Activated B cell treated with CpG ODN at 0.5 μM for 24 hours (primary cell): ENCODE measurements around the gene SMOC2. TPM values are rescaled to one million over a fixed set of nuclear protein-coding genes. Genes with fewer than 3 reads are reported as not detected.

Source experiments
- ATAC-seq: fragments of 200-7000 bp; cut with Tn5 transposase; one replicate; pipeline ENCODE4 v1.10.0; 2021; ENCODE audit warnings: low read depth, mild to moderate bottlenecking, moderate library complexity
- CTCF ChIA-PET: fragments of 350-600 bp; sonication (Branson Sonifier 250); formaldehyde crosslinking; loops from one replicate; lab custom pipeline; 2021; ENCODE audit warnings: antibody characterized with exemption; lab: Charles Lee
- POLR2A ChIA-PET: fragments of 350-600 bp; sonication (Branson Sonifier 250); formaldehyde crosslinking; loops from one replicate; lab custom pipeline; 2021; ENCODE audit warnings: antibody characterized with exemption; lab: Charles Lee
- DNase-seq: peaks from one replicate; pipeline ENCODE4 v3.0.0; 2022
- H3K27ac Mint-ChIP-seq: one replicate; pipeline ENCODE4 v1.8.0; 2020; ENCODE audit warnings: mixed read lengths
- H3K27me3 Mint-ChIP-seq: one replicate; pipeline ENCODE4 v1.8.0; 2021; ENCODE audit warnings: mixed read lengths
- H3K36me3 Mint-ChIP-seq: one replicate; pipeline ENCODE4 v1.8.0; 2021; ENCODE audit warnings: low read depth, mixed read lengths
- H3K4me1 Mint-ChIP-seq: one replicate; pipeline ENCODE4 v1.8.0; 2021; ENCODE audit warnings: mixed read lengths
- H3K4me3 Mint-ChIP-seq: one replicate; pipeline ENCODE4 v1.8.0; 2020; ENCODE audit warnings: mild to moderate bottlenecking, mixed read lengths
- H3K9me3 Mint-ChIP-seq: one replicate; pipeline ENCODE4 v1.8.0; 2020; ENCODE audit warnings: mixed read lengths
- intact Hi-C: fragments of 100-400 bp; cut with micrococcal nuclease; formaldehyde crosslinking; loops from one replicate; pipeline ENCODE4 v1.15.1; 2024
- total RNA-seq: library from RNA; stranded (reverse); gene quantifications from 2 replicates; pipeline ENCODE4 v1.2.3, GENCODE V29; 2022
- TF ChIP-seq, protein P1 (sequence below): fragments of 200-600 bp; IDR thresholded peaks from one replicate; pipeline ENCODE4 v1.8.0; 2022; ENCODE audit warnings: antibody characterized with exemption, mild to moderate bottlenecking

SMOC2 gene
- total RNA-seq, 1 donor from 2014 or later = not detected

DNA sequence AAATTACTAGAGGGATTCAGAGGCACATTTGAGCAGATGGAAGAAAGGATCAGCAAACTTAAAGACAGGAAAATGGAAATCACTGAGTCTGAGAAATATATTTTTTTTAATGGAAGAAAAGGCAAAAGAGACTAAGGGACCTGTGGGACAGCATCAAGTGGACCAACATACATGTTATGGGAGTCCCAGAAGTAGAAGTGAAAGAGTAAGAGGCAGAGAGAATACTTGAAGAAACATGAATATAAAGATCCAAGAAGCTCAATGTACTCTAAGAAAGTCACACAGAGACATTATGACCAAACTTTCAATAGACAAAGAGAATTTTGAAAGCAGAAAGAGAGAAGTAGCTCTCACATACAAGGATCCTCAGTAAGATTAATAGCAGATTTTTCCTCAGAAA lies 39.5 kb downstream of the SMOC2 start:
- no peaks in the 10 kb centered on the region for H3K36me3 Mint-ChIP-seq
- CTCF ChIA-PET = no interaction called here
- H3K4me1 Mint-ChIP-seq = no peaks in the 10 kb centered on the region
- no peak overlapping the region for H3K4me3 Mint-ChIP-seq
- POLR2A ChIA-PET = no interaction called here
- TF ChIP-seq, protein P1, sequence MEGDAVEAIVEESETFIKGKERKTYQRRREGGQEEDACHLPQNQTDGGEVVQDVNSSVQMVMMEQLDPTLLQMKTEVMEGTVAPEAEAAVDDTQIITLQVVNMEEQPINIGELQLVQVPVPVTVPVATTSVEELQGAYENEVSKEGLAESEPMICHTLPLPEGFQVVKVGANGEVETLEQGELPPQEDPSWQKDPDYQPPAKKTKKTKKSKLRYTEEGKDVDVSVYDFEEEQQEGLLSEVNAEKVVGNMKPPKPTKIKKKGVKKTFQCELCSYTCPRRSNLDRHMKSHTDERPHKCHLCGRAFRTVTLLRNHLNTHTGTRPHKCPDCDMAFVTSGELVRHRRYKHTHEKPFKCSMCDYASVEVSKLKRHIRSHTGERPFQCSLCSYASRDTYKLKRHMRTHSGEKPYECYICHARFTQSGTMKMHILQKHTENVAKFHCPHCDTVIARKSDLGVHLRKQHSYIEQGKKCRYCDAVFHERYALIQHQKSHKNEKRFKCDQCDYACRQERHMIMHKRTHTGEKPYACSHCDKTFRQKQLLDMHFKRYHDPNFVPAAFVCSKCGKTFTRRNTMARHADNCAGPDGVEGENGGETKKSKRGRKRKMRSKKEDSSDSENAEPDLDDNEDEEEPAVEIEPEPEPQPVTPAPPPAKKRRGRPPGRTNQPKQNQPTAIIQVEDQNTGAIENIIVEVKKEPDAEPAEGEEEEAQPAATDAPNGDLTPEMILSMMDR = no peak
- no peaks in the 10 kb centered on the region for H3K27me3 Mint-ChIP-seq
- intact Hi-C loops = no loop called here
- ATAC-seq (no peak), DNase-seq (no peak)
- H3K9me3 Mint-ChIP-seq = peaks cover 15% of the 10 kb centered on the region
- no peak overlapping the region for H3K27ac Mint-ChIP-seq

DNA sequence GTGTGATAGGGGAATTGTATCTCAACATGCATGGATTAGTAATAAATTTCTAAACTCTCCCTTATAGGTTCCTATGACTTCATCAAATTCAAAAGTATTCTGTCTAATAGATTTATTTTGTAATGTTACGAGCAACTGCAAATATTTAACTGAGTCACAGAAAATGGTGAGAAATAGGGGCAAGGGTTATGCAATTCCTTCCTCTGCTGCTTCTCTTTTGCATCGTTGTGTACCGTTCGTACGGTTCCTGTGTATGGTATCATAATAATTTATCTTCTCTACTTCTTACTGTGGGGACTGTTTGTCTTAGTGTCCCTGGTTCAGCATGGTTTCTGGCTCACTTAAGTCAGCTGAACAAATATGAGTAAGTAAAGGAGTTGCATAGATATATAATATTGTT lies 44.8 kb downstream of the SMOC2 start:
- DNase-seq (no peak), ATAC-seq (no peak)
- Mint-ChIP-seq H3K4me3 (no peak overlapping the region), H3K27me3 (no peaks in the 10 kb centered on the region), H3K4me1 (no peaks in the 10 kb centered on the region), H3K9me3 (peaks cover under 1% of the 10 kb centered on the region), H3K27ac (no peak overlapping the region), H3K36me3 (no peaks in the 10 kb centered on the region)
- ChIA-PET POLR2A (no interaction called here), CTCF (no interaction called here)
- TF ChIP-seq, protein P1 = no peak
- intact Hi-C loops = no loop called here

DNA sequence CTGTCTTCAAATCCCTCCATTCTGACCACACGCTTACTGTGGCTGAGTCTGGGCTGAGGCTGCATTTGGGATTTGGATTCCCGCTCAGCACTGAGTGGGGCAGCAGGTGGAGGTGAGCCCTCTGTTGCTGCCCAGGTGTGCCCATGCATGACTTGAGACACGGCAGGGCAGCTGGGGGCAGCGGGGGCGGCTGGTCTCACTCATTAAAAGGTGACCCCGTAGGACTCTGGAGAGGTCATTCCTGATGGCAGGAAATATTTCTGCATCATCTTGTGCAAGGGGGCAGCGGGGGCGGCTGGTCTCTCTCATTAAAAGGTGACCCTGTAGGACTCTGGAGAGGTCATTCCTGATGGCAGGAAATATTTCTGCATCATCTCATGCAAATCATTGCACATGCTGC lies 49.8 kb downstream of the SMOC2 start:
- TF ChIP-seq, protein P1 = no peak
- Mint-ChIP-seq H3K36me3 (no peaks in the 10 kb centered on the region), H3K27me3 (no peaks in the 10 kb centered on the region), H3K27ac (no peak overlapping the region), H3K4me3 (no peak overlapping the region), H3K4me1 (no peaks in the 10 kb centered on the region), H3K9me3 (no peaks in the 10 kb centered on the region)
- ATAC-seq (no peak), DNase-seq (no peak)
- intact Hi-C loops = no loop called here
- ChIA-PET POLR2A (no interaction called here), CTCF (no interaction called here)

DNA sequence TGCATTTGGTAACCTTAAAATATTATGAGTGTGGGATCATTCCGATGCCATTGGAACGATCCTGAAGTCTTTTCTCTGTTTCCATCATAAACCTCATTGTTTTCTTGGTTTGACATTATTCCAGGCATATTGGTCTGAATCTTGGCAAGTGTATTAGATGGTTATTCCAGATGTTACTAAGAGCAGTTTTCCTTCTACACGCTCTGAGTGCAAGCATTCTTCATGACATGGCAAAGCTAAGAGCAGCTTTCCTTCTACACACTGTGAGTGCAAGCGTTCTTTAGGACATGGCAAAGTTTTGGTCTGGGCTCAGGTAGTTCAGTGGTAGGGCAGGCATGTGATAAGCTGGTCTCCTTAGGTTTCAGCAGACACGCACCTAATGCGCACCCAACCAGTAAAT lies 53.0 kb downstream of the SMOC2 start:
- H3K4me3 Mint-ChIP-seq = no peak overlapping the region
- H3K36me3 Mint-ChIP-seq = no peaks in the 10 kb centered on the region
- DNase-seq (no peak), ATAC-seq (no peak)
- intact Hi-C loops = no loop called here
- ChIA-PET CTCF (no interaction called here), POLR2A (no interaction called here)
- no peaks in the 10 kb centered on the region for H3K4me1 Mint-ChIP-seq
- no peaks in the 10 kb centered on the region for H3K9me3 Mint-ChIP-seq
- TF ChIP-seq, protein P1 = no peak
- H3K27ac Mint-ChIP-seq = no peak overlapping the region
- no peaks in the 10 kb centered on the region for H3K27me3 Mint-ChIP-seq

DNA sequence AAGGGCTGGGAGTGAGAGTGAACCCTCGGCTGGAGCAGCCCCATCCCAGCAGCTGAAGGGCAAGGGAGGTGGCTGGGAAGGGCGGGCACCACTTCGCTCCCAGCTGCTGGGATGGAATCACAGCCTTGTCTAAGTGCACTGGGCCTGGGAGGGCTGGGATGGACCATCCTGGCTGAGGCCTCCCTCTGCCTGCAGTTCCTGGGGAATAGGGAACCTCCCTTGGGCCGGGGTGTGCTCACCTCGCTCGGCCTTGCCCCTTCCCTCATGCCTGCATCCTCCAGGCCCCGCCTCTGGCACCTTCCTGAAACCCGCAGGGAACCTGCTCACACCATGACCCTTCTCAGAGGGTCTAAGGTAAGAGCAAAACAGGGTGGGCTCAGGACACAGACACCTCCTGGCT lies 53.7 kb downstream of the SMOC2 start:
- TF ChIP-seq, protein P1 = no peak
- H3K4me3 Mint-ChIP-seq = no peak overlapping the region
- no peaks in the 10 kb centered on the region for H3K9me3 Mint-ChIP-seq
- DNase-seq = no peak
- H3K27me3 Mint-ChIP-seq = no peaks in the 10 kb centered on the region
- POLR2A ChIA-PET = no interaction called here
- CTCF ChIA-PET = no interaction called here
- ATAC-seq = no peak
- H3K4me1 Mint-ChIP-seq = no peaks in the 10 kb centered on the region
- H3K36me3 Mint-ChIP-seq = no peaks in the 10 kb centered on the region
- no peak overlapping the region for H3K27ac Mint-ChIP-seq
- intact Hi-C loops = no loop called here
